Muscle layer of duodenum (tissue), 2 donors: ENCODE measurements around the gene ZNF30.
"Not testable (repeated sequence)": the region's sequence is repeated elsewhere in the genome, so short reads cannot be mapped to it uniquely, and the experiment has no call there.

Experiments
- H3K27ac ChIP-seq: one replicate; pipeline ENCODE4 v1.7.0; 2013; ENCODE audit warnings: mild to moderate bottlenecking, low read length
- H3K27me3 ChIP-seq: one replicate; pipeline ENCODE4 v1.7.0; 2013; ENCODE audit warnings: low read depth, mild to moderate bottlenecking, control low read depth, low read length
- H3K36me3 ChIP-seq, 2 donors: one replicate each; pipeline ENCODE4 v1.7.0; 2013; ENCODE audit warnings: low read length in 2 of 2, control low read depth in 1 of 2, mild to moderate bottlenecking in 1 of 2; ENCODE audit not compliant: insufficient read depth in 2 of 2, control insufficient read depth in 1 of 2
- H3K4me1 ChIP-seq, 2 donors: one replicate each; pipeline ENCODE4 v1.7.0; 2013; ENCODE audit warnings: low read length in 2 of 2, mild to moderate bottlenecking in 2 of 2, control low read depth in 1 of 2, moderate library complexity in 1 of 2; ENCODE audit not compliant: insufficient read depth in 2 of 2, control insufficient read depth in 1 of 2
- H3K4me3 ChIP-seq, 2 donors: one replicate each; pipeline ENCODE4 v1.7.0; 2013; ENCODE audit warnings: low read length in 2 of 2, low read depth in 1 of 2, mild to moderate bottlenecking in 1 of 2
- H3K9me3 ChIP-seq, 2 donors: one replicate each; pipeline ENCODE4 v1.7.0; 2013; ENCODE audit warnings: low read length in 2 of 2, control low read depth in 1 of 2, mild to moderate bottlenecking in 1 of 2; ENCODE audit not compliant: control insufficient read depth in 1 of 2
- donor health status: healthy.

ZNF30 gene

GRCh38 chr19:34960940-34961679 is 34.4 kb downstream of the ZNF30 start:
- H3K4me1 ChIP-seq = peaks cover 7 to 15% of the 10 kb centered on the region in 2 donors
- peaks cover 32 to 54% of the 10 kb centered on the region in 2 donors for H3K36me3 ChIP-seq
- H3K9me3 ChIP-seq = peaks cover 45 to 54% of the 10 kb centered on the region in 2 donors
- peak overlapping the region in 1 of 2 donors; percentile 100 for H3K4me3 ChIP-seq
- no peak overlapping the region for H3K27ac ChIP-seq
- H3K27me3 ChIP-seq = no peaks in the 10 kb centered on the region

GRCh38 chr19:34961775-34962686 is 35.3 kb downstream of the ZNF30 start:
- peaks cover 32 to 45% of the 10 kb centered on the region in 2 donors for H3K36me3 ChIP-seq
- peaks cover 39 to 45% of the 10 kb centered on the region in 2 donors for H3K9me3 ChIP-seq
- H3K27ac ChIP-seq = no peak overlapping the region
- peaks cover 7 to 15% of the 10 kb centered on the region in 2 donors for H3K4me1 ChIP-seq
- peak overlapping the region; percentile 68 to 100 for H3K4me3 ChIP-seq
- H3K27me3 ChIP-seq = no peaks in the 10 kb centered on the region

- Histone ChIP-seq H3K36me3 (peaks cover 24 to 36% of the 10 kb centered on the region in 2 donors), H3K27me3 (no peaks in the 10 kb centered on the region), H3K9me3 (peaks cover 30 to 36% of the 10 kb centered on the region in 2 donors), H3K4me1 (peaks cover 7 to 15% of the 10 kb centered on the region in 2 donors), H3K27ac (no peak overlapping the region), H3K4me3 (peak overlapping the region; percentile 68 to 100)
These were observed 36.2 kb downstream of the ZNF30 start for GRCh38 chr19:34962687-34963572.

- peaks cover 15 to 27% of the 10 kb centered on the region in 2 donors for H3K36me3 ChIP-seq
- H3K4me3 ChIP-seq = peak within 1 kb of the TSS; percentile 68 to 100
- H3K27ac ChIP-seq = peak within 1 kb of the TSS; percentile 23
- peaks cover 21 to 27% of the 10 kb centered on the region in 2 donors for H3K9me3 ChIP-seq
- H3K27me3 ChIP-seq = no peaks in the 10 kb centered on the region
- H3K4me1 ChIP-seq = peaks cover 7 to 15% of the 10 kb centered on the region in 2 donors
These were observed 37.1 kb downstream of the ZNF30 start, which contains the start of gene ZNF792 for GRCh38 chr19:34963573-34964406. Gene ZNF792, minus strand, starts transcription at chr19:34964229. Its CDS starts 567 bp downstream, at chr19:34963662.

- Histone ChIP-seq H3K27me3 (no peaks in the 10 kb centered on the region), H3K27ac (no peak overlapping the region), H3K4me3 (no peak overlapping the region), H3K36me3 (peaks cover 7 to 19% of the 10 kb centered on the region in 2 donors), H3K4me1 (peaks cover 7 to 15% of the 10 kb centered on the region in 2 donors), H3K9me3 (peaks cover 13 to 19% of the 10 kb centered on the region in 2 donors)
These were observed 37.9 kb downstream of the ZNF30 start for GRCh38 chr19:34964598-34964997.

- H3K27me3 ChIP-seq, H3K27ac ChIP-seq, H3K36me3 ChIP-seq, H3K4me3 ChIP-seq: not testable (repeated sequence)
- Histone ChIP-seq H3K4me1 (peaks cover 7 to 15% of the 10 kb centered on the region in 2 donors), H3K9me3 (peaks cover 5 to 10% of the 10 kb centered on the region in 2 donors)
These were observed 38.8 kb downstream of the ZNF30 start for GRCh38 chr19:34965505-34965904.

GRCh38 chr19:34967551-34967950 is 40.8 kb downstream of the ZNF30 start:
- Histone ChIP-seq H3K27ac (no peak overlapping the region), H3K36me3 (no peaks in the 10 kb centered on the region), H3K9me3 (peaks cover 0 to 2% of the 10 kb centered on the region in 2 donors), H3K27me3 (no peaks in the 10 kb centered on the region), H3K4me1 (peaks cover 4 to 8% of the 10 kb centered on the region in 2 donors), H3K4me3 (no peak overlapping the region)

- H3K9me3 ChIP-seq = peaks cover 0 to 2% of the 10 kb centered on the region in 2 donors
- H3K4me1 ChIP-seq = peaks cover 0 to 4% of the 10 kb centered on the region in 2 donors
- no peak overlapping the region for H3K4me3 ChIP-seq
- no peaks in the 10 kb centered on the region for H3K36me3 ChIP-seq
- H3K27ac ChIP-seq = no peak overlapping the region
- H3K27me3 ChIP-seq = no peaks in the 10 kb centered on the region
These were observed 43.0 kb downstream of the ZNF30 start for GRCh38 chr19:34969721-34970120.

- H3K9me3 ChIP-seq, H3K4me1 ChIP-seq, H3K27me3 ChIP-seq, H3K27ac ChIP-seq, H3K36me3 ChIP-seq, H3K4me3 ChIP-seq: not testable (repeated sequence)
These were observed 43.6 kb downstream of the ZNF30 start for GRCh38 chr19:34970185-34970780.
